ENCODE measurements around the gene PDSS2. TPM values are rescaled to one million over a fixed set of nuclear protein-coding genes. Genes with fewer than 3 reads are reported as not detected.

PDSS2 gene
- total RNA-seq, 3 donors from 2014 or later (not counting 1 experiment from before 2014, with no cell fraction given), result 11.2 to 15.5 (median 14.2) TPM

DNA sequence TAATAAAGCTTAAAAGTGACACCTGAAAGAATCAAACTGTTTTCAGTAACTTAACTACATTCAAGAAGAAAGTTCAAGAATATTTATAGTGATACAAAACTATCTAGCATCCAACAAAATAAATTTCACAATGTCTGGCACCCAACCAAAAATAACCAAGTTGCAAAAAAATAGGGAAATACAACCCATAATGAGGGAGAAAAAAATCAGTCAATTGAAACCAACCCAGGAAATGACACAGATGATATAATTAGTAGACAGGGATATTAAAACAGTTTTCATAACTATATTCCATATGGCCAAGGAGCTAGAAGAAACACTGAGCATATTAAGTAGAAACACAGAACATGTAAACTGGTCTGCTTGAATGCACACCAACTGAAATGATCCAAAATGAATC is 223.9 kb downstream of the PDSS2 start:
- Mint-ChIP-seq H3K27ac (no peak overlapping the region), H3K4me3 (no peak overlapping the region), H3K4me1 (no peaks in the 10 kb centered on the region), H3K36me3 (peaks cover 12% of the 10 kb centered on the region), H3K9me3 (peaks cover 2 to 8% of the 10 kb centered on the region in 2 donors), H3K27me3 (ENCODE audit: low read depth in 2 of 2) (no peaks in the 10 kb centered on the region)
- Histone ChIP-seq H3K9me3 (ENCODE audit: control insufficient read depth, insufficient read depth, low read length) (no peaks in the 10 kb centered on the region), H3K27me3 (ENCODE audit: control insufficient read depth, insufficient read depth, low read length) (no peaks in the 10 kb centered on the region), H3K27ac (ENCODE audit: low read length) (no peak overlapping the region), H3K4me3 (ENCODE audit: low read length) (no peak overlapping the region), H3K4me1 (ENCODE audit: control insufficient read depth, insufficient read depth, low read length) (no peaks in the 10 kb centered on the region), H3K36me3 (ENCODE audit: control insufficient read depth, insufficient read depth, low read length) (peaks cover 5% of the 10 kb centered on the region)
- intact Hi-C loops (cut with micrococcal nuclease), result no loop called here
- DNase-seq (no peak), ATAC-seq (no peak)
- TF ChIP-seq, protein P1, sequence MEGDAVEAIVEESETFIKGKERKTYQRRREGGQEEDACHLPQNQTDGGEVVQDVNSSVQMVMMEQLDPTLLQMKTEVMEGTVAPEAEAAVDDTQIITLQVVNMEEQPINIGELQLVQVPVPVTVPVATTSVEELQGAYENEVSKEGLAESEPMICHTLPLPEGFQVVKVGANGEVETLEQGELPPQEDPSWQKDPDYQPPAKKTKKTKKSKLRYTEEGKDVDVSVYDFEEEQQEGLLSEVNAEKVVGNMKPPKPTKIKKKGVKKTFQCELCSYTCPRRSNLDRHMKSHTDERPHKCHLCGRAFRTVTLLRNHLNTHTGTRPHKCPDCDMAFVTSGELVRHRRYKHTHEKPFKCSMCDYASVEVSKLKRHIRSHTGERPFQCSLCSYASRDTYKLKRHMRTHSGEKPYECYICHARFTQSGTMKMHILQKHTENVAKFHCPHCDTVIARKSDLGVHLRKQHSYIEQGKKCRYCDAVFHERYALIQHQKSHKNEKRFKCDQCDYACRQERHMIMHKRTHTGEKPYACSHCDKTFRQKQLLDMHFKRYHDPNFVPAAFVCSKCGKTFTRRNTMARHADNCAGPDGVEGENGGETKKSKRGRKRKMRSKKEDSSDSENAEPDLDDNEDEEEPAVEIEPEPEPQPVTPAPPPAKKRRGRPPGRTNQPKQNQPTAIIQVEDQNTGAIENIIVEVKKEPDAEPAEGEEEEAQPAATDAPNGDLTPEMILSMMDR (IDR thresholded peaks at IDR 0.05), result no peak

DNA sequence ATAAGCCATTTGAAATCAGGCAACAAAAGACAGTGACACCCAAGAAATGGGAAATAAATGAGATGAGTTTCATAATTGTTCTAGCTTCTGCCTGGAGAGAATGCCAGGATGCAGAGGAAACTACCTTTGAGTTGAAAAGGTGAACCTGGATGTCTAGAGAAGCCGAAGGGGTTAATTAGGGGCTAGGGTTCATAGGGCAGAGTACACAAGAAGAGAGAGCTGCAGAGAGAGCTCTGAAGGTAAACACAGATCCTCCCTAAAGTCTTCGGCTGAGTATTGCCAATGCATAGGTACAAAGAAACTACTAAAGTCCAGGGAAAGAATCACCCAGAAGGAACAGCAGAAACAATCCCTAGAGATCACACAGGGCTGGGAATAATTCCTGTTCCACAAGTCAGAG is 224.4 kb downstream of the PDSS2 start:
- no peaks in the 10 kb centered on the region for H3K9me3 ChIP-seq (ENCODE audit: control insufficient read depth, insufficient read depth, low read length)
- H3K4me3 ChIP-seq (ENCODE audit: low read length), result no peak overlapping the region
- Mint-ChIP-seq H3K4me3 (no peak overlapping the region), H3K36me3 (peaks cover 12% of the 10 kb centered on the region), H3K9me3 (peaks cover 2 to 8% of the 10 kb centered on the region in 2 donors), H3K27ac (no peak overlapping the region), H3K27me3 (ENCODE audit: low read depth in 2 of 2) (no peaks in the 10 kb centered on the region), H3K4me1 (no peaks in the 10 kb centered on the region)
- no peaks in the 10 kb centered on the region for H3K4me1 ChIP-seq (ENCODE audit: control insufficient read depth, insufficient read depth, low read length)
- no peak for DNase-seq
- intact Hi-C loops (cut with micrococcal nuclease), result no loop called here
- H3K27ac ChIP-seq (ENCODE audit: low read length), result no peak overlapping the region
- H3K36me3 ChIP-seq (ENCODE audit: control insufficient read depth, insufficient read depth, low read length), result peaks cover 5% of the 10 kb centered on the region
- WGBS (ENCODE audit: insufficient coverage), result 97% methylated on average over 2 of the region's 2 CpGs
- ATAC-seq, result no peak
- no peaks in the 10 kb centered on the region for H3K27me3 ChIP-seq (ENCODE audit: control insufficient read depth, insufficient read depth, low read length)
- TF ChIP-seq, protein P1 (IDR thresholded peaks at IDR 0.05), result no peak

DNA sequence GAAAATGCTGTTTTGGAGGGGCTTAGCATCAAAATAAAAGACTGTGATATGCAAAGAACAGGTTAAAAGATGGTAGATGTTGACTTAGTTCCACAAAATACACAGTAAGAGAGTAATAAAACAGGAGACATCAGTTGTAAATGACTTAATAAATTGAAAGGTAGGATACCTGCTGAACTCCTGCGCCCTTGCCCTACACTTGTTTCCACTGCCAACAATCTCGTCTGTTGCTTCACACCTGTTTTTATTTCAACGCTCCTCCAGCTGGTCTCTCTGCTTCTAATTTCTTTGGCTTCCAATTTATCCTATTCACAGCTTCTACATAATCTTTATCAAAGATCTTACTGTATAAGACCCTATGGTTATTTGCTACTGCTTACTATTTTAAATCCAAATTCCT is 228.1 kb downstream of the PDSS2 start:
- intact Hi-C loops (cut with micrococcal nuclease), result no loop called here
- no peak for ATAC-seq
- peaks cover 12% of the 10 kb centered on the region for H3K36me3 Mint-ChIP-seq
- no peak overlapping the region for H3K4me3 Mint-ChIP-seq
- H3K9me3 Mint-ChIP-seq, result peaks cover 2 to 4% of the 10 kb centered on the region in 2 donors
- no peak overlapping the region for H3K27ac Mint-ChIP-seq
- Histone ChIP-seq H3K27ac (ENCODE audit: low read length) (no peak overlapping the region), H3K36me3 (ENCODE audit: control insufficient read depth, insufficient read depth, low read length) (no peaks in the 10 kb centered on the region), H3K27me3 (ENCODE audit: control insufficient read depth, insufficient read depth, low read length) (no peaks in the 10 kb centered on the region), H3K4me3 (ENCODE audit: low read length) (no peak overlapping the region), H3K9me3 (ENCODE audit: control insufficient read depth, insufficient read depth, low read length) (no peaks in the 10 kb centered on the region), H3K4me1 (ENCODE audit: control insufficient read depth, insufficient read depth, low read length) (no peaks in the 10 kb centered on the region)
- DNase-seq, result no peak
- WGBS (ENCODE audit: insufficient coverage), result 99% methylated on average over 3 of the region's 3 CpGs
- no peaks in the 10 kb centered on the region for H3K27me3 Mint-ChIP-seq (ENCODE audit: low read depth in 2 of 2)
- TF ChIP-seq, protein P1 (IDR thresholded peaks at IDR 0.05), result no peak
- no peaks in the 10 kb centered on the region for H3K4me1 Mint-ChIP-seq

DNA sequence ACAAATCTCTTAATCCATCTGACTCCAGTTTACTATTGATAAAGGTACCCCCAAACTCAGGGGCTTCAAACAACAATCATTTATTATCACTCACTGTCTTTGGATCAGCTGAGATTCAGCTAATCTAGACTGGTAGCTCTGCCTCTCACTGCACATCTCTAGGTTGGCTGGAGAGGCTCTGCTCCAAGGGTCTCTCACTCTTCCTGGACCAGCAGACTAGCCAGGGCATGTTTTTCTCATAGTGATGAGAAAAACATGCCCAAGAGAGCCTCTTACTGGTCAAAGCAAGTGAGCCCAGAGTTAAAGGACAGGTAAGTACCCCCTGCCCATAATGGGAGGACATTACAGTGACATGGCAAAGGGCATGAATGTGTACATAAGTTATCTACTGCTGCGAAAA is 228.9 kb downstream of the PDSS2 start:
- Mint-ChIP-seq H3K4me3 (no peak overlapping the region), H3K36me3 (peaks cover 5% of the 10 kb centered on the region), H3K27ac (no peak overlapping the region), H3K9me3 (peaks cover 0 to under 1% of the 10 kb centered on the region in 2 donors), H3K4me1 (no peaks in the 10 kb centered on the region), H3K27me3 (ENCODE audit: low read depth in 2 of 2) (no peaks in the 10 kb centered on the region)
- H3K4me3 ChIP-seq (ENCODE audit: low read length), result no peak overlapping the region
- no peaks in the 10 kb centered on the region for H3K9me3 ChIP-seq (ENCODE audit: control insufficient read depth, insufficient read depth, low read length)
- no peaks in the 10 kb centered on the region for H3K36me3 ChIP-seq (ENCODE audit: control insufficient read depth, insufficient read depth, low read length)
- H3K27me3 ChIP-seq (ENCODE audit: control insufficient read depth, insufficient read depth, low read length), result no peaks in the 10 kb centered on the region
- no peak for ATAC-seq
- 75% methylated on average over 1 of the region's 1 CpG for WGBS (ENCODE audit: insufficient coverage)
- H3K27ac ChIP-seq (ENCODE audit: low read length), result no peak overlapping the region
- intact Hi-C loops (cut with micrococcal nuclease), result no loop called here
- TF ChIP-seq, protein P1 (IDR thresholded peaks at IDR 0.05), result no peak
- DNase-seq, result no peak
- H3K4me1 ChIP-seq (ENCODE audit: control insufficient read depth, insufficient read depth, low read length), result no peaks in the 10 kb centered on the region
